ENCODE measurements around the gene POLRMT. TPM values are rescaled to one million over a fixed set of nuclear protein-coding genes. Genes with fewer than 3 reads are reported as not detected.
A peak's percentile ranks its signal among the peaks of the same experiment; 100 is the strongest.

POLRMT gene
- total RNA-seq, 6 experiments from 2014 or later = 29.9 to 44.2 (median 34.7) TPM

GRCh38 chr19:679418-680286, 46.3 kb upstream of the POLRMT start:
- Mint-ChIP-seq H3K4me3 (peak overlapping the region; percentile 73), H3K9me3 (no peaks in the 10 kb centered on the region), H3K27ac (peak overlapping the region; percentile 46), H3K27me3 (ENCODE audit: insufficient read depth) (peaks cover 5% of the 10 kb centered on the region), H3K4me1 (ENCODE audit: low read depth) (peaks cover 24% of the 10 kb centered on the region), H3K36me3 (ENCODE audit: low read depth) (no peaks in the 10 kb centered on the region)
- peak; percentile 37 for DNase-seq
- TF ChIP-seq, protein P1, sequence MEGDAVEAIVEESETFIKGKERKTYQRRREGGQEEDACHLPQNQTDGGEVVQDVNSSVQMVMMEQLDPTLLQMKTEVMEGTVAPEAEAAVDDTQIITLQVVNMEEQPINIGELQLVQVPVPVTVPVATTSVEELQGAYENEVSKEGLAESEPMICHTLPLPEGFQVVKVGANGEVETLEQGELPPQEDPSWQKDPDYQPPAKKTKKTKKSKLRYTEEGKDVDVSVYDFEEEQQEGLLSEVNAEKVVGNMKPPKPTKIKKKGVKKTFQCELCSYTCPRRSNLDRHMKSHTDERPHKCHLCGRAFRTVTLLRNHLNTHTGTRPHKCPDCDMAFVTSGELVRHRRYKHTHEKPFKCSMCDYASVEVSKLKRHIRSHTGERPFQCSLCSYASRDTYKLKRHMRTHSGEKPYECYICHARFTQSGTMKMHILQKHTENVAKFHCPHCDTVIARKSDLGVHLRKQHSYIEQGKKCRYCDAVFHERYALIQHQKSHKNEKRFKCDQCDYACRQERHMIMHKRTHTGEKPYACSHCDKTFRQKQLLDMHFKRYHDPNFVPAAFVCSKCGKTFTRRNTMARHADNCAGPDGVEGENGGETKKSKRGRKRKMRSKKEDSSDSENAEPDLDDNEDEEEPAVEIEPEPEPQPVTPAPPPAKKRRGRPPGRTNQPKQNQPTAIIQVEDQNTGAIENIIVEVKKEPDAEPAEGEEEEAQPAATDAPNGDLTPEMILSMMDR (IDR thresholded peaks at IDR 0.05) = no peak

DNA sequence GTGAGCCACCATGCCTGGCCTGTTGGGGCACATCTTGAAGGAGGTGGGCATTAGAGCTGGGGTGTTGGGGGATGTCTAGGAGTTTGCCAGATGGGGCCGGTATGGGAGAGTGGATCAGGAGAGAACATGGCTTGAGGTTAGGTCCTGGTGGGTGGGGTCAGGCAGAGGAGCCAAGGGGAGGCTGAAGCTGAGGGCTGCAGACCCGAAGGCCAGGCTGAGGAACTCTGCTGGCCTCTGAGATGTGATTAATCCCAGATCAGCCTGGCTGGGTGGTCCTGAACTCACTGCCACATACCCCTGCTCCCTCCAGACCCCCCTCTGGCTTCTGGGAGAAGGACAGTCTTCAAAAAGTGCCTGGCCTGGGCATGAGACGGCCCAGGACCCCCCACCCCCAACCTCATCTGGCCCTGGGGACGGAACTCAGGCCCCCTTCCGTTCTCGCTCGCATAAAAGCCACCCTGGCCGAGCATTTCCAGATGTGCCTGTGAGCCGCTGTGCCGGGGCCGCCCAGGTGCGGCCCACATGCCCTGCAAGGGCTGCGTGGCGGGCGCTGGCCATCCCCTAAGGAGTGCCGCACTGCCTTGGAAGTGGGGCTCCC, 45.6 kb upstream of the POLRMT start:
- Mint-ChIP-seq H3K27ac (peak overlapping the region; percentile 70; the same call in 1 of the 2 replicates), H3K4me1 (ENCODE audit: low read depth) (peaks cover 24% of the 10 kb centered on the region), H3K36me3 (ENCODE audit: low read depth) (no peaks in the 10 kb centered on the region), H3K4me3 (peak overlapping the region; percentile 63), H3K9me3 (no peaks in the 10 kb centered on the region), H3K27me3 (ENCODE audit: insufficient read depth) (peaks cover 5% of the 10 kb centered on the region)
- DNase-seq = no peak
- TF ChIP-seq, protein P1 (IDR thresholded peaks at IDR 0.05) = no peak

DNA sequence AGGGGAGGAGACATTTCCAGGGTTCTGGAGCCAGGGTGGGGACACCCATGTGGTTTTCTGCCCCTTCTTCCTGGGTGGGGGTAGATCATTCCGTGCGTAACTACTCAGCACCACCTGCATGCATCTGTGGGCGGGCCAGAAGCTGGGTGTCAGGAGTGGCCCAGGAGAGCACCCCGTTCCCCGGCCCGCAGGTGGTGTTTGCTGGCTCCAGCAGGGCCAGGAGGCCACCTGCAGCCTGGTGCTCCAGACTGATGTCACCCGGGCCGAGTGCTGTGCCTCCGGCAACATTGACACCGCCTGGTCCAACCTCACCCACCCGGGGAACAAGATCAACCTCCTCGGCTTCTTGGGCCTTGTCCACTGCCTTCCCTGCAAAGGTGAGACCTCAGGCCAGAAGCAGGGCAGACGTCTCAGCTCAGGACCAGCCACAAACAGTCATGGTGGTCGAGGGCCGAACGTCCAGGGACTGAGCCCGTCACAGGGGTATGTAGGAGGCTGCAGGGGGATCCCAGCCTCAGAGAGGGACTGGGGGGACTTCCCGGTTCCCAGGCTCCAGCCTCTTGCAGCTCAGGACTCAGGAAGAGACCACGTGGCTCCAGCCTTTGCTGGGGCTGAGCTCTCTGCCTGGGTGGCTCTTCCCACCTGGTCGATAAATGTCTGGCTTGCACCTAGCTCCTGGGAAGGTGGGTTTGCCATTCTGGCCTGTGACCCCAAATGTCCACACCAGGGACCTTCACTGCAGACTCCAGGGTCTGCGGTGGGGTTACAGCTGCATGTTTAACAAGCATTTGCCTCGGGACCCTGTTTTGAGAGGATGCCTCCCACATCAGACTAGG, 44.5 kb upstream of the POLRMT start:
- Mint-ChIP-seq H3K36me3 (ENCODE audit: low read depth) (no peaks in the 10 kb centered on the region), H3K4me1 (ENCODE audit: low read depth) (peaks cover 24% of the 10 kb centered on the region), H3K27ac (peak overlapping the region; percentile 38; the same call in 1 of the 2 replicates), H3K4me3 (peak overlapping the region; percentile 80), H3K27me3 (ENCODE audit: insufficient read depth) (peaks cover 5% of the 10 kb centered on the region), H3K9me3 (no peaks in the 10 kb centered on the region)
- TF ChIP-seq, protein P1 (IDR thresholded peaks at IDR 0.05) = no peak
- DNase-seq = no peak

- no peaks in the 10 kb centered on the region for H3K9me3 Mint-ChIP-seq
- H3K27ac Mint-ChIP-seq = peak overlapping the region; percentile 38; the same call in 1 of the 2 replicates
- DNase-seq = peak; percentile 66
- TF ChIP-seq, protein P1 (IDR thresholded peaks at IDR 0.05) = no peak
- H3K27me3 Mint-ChIP-seq (ENCODE audit: insufficient read depth) = peaks cover 5% of the 10 kb centered on the region
- H3K4me3 Mint-ChIP-seq = peak overlapping the region; percentile 80
- peaks cover 24% of the 10 kb centered on the region for H3K4me1 Mint-ChIP-seq (ENCODE audit: low read depth)
- H3K36me3 Mint-ChIP-seq (ENCODE audit: low read depth) = no peaks in the 10 kb centered on the region
These were observed 43.9 kb upstream of the POLRMT start for GRCh38 chr19:677201-677600.

- DNase-seq = no peak
- Mint-ChIP-seq H3K4me3 (peak within 1 kb of the TSS; percentile 80), H3K9me3 (no peaks in the 10 kb centered on the region), H3K27me3 (ENCODE audit: insufficient read depth) (peaks cover 5% of the 10 kb centered on the region), H3K36me3 (ENCODE audit: low read depth) (no peaks in the 10 kb centered on the region), H3K4me1 (ENCODE audit: low read depth) (peaks cover 24% of the 10 kb centered on the region), H3K27ac (peak within 1 kb of the TSS; percentile 51)
- TF ChIP-seq, protein P1 (IDR thresholded peaks at IDR 0.05) = no peak
These were observed 43.2 kb upstream of the POLRMT start, which contains the start of gene FSTL3 for GRCh38 chr19:676339-677105. FSTL3 (plus strand) TSS chr19:676392; CDS start chr19:676424, 32 bp downstream.

Measured in HFFc6 (cell line).